ENCODE data around the gene PNPO. TPM values are rescaled to one million over a fixed set of nuclear protein-coding genes. Genes with fewer than 3 reads are reported as not detected.

PNPO gene
- total and polyA plus RNA-seq, 2 of the 13 experiments (the other 11 are each of a cell fraction or from before 2014, with no cell fraction given), result 47.9 to 63.3 TPM

GRCh38 chr17:47952171-47953021 lies 11.0 kb downstream of the PNPO start (continued):
- TF ChIP-seq ZNF574 (CRISPR knock-in tag; IDR thresholded peaks at IDR 0.05) (peak; percentile 71), ELF1 (CRISPR knock-in tag; IDR thresholded peaks at IDR 0.05) (peak; percentile 81), ZNF30 (CRISPR knock-in tag; IDR thresholded peaks at IDR 0.05) (no peak), ZNF367 (CRISPR knock-in tag; IDR thresholded peaks at IDR 0.05; ENCODE audit: borderline replicate concordance) (no peak), REL (CRISPR knock-in tag; conservative IDR thresholded peaks at IDR 0.05) (no peak), ARNT2 (CRISPR knock-in tag; IDR thresholded peaks at IDR 0.05; ENCODE audit: low read depth) (no peak; the same call in 1 of the 2 replicates), ZHX1 (CRISPR knock-in tag; IDR thresholded peaks at IDR 0.05; ENCODE audit: low read depth) (no peak), ZNF10 (CRISPR knock-in tag; IDR thresholded peaks at IDR 0.05; ENCODE audit: borderline replicate concordance, low read depth) (no peak), RELA (CRISPR knock-in tag; IDR thresholded peaks at IDR 0.05) (no peak), ZBED4 (CRISPR knock-in tag; IDR thresholded peaks at IDR 0.05; ENCODE audit: borderline replicate concordance) (0 out of 2 replicates have a peak, but pooled peaks have one; percentile 36), ZNF607 (CRISPR knock-in tag; IDR thresholded peaks at IDR 0.05; ENCODE audit: borderline replicate concordance) (no peak), XRCC5 (optimal IDR thresholded peaks at IDR 0.05; ENCODE audit: low read length) (peak; percentile 76), RXRA (CRISPR knock-in tag; IDR thresholded peaks at IDR 0.05) (peak; percentile 88; the same call in 1 of the 2 replicates), KAT7 (CRISPR knock-in tag; IDR thresholded peaks at IDR 0.05; ENCODE audit: borderline replicate concordance) (no peak), SRSF4 (IDR thresholded peaks at IDR 0.05; ENCODE audit: low read depth, low read length, poor library complexity, severe bottlenecking) (no peak), ZSCAN20 (CRISPR knock-in tag; IDR thresholded peaks at IDR 0.05; ENCODE audit: borderline replicate concordance) (no peak), ZNF260 (CRISPR knock-in tag; IDR thresholded peaks at IDR 0.05; ENCODE audit: borderline replicate concordance, low read depth) (no peak), BCL6 (CRISPR knock-in tag; IDR thresholded peaks at IDR 0.05) (peak; percentile 77), ZMYM3 (CRISPR knock-in tag; IDR thresholded peaks at IDR 0.05) (peak; percentile 75; the same call in 1 of the 2 replicates), KDM5A (IDR thresholded peaks at IDR 0.05; ENCODE audit: borderline replicate concordance, low read length) (no peak)
